ENCODE measurements around the gene CD6. TPM values are rescaled to one million over a fixed set of nuclear protein-coding genes. Genes with fewer than 3 reads are reported as not detected.

The CD6 gene
- polyA plus RNA-seq, 3 donors = 0.95 to 1.5 (median 1.4) TPM

DNA sequence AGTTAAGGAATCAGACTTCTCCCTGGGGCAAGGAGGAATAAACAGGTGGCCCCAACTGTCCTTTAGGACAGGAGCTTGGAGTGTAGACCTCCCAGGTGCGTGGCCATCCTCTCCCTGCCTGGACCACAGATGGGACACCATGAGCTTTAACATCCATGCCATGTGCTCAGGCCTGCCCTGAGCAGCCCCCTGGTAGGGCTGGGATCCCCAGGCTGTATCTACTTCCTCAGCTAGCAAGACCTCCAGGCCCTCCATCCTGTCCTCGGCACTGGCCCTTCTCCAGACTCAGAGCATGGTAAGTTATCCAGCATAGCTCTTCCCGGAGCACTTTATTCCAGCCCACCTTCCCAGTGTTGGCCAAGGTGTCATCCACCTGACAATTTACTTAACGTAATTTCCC is 5.7 kb downstream of the CD6 start:
- DNase-seq (ENCODE audit: extremely low read depth in 1 of 11, low read depth in 9 of 11, low spot score in 4 of 11) = no peak

DNA sequence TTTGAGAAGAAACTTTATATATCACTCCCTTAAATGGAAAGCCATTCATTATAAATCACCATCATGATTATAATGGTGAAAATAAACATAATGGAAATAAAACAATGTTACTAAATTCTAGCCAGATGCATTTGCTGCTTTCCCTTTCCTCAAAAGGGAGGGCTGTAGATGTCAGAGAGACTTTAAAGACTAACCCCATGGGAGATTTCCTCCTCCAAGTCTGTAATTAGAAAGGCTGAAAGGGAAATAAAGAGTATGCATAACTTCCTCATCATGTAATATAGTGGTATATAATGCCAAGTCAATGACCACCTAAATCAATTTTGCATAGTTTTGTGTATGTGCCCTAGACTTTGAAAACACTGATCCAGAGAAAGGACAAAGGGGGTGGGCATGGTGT is 6.4 kb downstream of the CD6 start:
- no peak for DNase-seq (ENCODE audit: extremely low read depth in 1 of 11, low read depth in 9 of 11, low spot score in 4 of 11)

DNA sequence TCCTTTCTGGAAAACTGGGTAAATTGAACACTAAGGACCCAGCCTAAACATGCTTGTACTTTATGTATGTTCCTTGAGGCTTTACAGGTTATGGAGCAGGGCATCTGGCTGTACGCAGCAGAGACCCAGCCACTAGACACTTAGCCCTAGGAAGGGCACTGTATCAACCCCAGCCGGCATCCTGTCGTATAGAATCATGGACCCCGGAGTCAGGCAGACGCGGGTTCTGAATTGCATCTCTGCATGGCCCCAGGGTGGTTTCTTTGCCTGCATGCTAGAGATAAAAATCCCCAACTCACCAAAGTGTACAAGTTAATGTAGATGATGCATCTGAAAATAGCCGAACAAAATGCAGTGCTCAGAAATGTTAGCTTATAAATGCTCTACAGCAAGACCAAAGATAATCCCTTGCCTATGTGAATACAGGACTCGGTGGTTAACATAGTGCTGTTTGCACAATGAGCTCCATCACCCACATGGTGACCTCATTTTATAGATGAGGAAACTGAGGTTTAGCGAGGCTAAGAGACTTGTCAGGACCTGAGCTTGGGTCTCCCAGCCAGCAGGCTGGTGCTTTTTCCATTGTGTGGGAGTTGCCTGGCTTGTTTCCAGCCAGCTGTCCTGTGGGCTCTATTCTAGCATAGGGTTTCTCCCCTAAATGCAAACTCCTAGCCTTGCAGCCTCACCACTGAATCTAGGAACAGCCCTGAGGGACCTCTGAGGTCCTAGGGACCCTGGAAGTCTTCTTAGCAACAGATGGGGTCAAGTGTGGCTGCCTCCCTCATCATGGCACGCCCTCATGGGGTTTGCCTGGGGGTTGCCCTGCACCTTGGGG is 7.3 kb downstream of the CD6 start:
- DNase-seq (ENCODE audit: extremely low read depth in 1 of 11, low read depth in 9 of 11, low spot score in 4 of 11) = no peak

DNA sequence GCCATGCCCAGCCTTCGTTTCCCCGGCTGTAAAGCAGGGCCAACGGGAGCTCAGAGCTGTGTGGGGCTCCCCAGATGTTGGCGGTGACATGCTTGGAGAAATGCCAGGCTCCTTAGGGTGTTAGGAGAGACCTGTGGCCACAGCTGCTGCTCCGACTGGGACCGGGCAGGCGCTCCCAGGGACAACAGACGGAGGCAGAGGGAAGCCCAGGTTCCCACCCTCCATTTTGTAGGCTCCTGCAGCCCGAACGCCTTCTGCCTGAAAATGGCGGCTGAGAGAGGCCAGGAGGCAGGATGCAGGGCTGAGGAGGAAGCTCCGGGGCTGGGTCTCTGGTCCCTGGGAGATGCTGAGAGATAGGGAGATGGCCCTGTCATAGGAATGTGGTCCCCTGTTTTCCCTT is 10.0 kb downstream of the CD6 start:
- DNase-seq (ENCODE audit: extremely low read depth in 1 of 11, low read depth in 9 of 11, low spot score in 4 of 11) = no peak

DNA sequence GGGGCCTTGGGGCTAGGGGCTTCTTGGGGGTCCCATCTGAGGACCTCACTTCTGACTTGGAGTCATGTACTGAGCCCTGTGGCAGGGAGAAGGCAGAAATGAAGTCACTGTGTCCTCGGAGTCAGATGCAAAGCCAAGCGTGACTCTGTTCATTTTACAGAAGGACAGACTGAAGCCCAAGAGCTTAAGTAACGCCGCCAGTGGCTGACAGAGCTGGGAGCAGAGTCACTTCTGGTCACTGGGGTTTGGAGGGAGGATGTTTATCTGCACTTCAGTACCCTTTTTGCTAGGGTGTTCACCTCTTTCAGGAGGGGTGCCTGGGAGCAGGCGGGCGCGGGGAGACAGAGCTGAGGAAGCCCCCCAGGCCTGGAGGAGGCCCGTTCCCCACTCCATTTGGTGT is 10.7 kb downstream of the CD6 start:
- DNase-seq (ENCODE audit: extremely low read depth in 1 of 11, low read depth in 9 of 11, low spot score in 4 of 11) = no peak

DNA sequence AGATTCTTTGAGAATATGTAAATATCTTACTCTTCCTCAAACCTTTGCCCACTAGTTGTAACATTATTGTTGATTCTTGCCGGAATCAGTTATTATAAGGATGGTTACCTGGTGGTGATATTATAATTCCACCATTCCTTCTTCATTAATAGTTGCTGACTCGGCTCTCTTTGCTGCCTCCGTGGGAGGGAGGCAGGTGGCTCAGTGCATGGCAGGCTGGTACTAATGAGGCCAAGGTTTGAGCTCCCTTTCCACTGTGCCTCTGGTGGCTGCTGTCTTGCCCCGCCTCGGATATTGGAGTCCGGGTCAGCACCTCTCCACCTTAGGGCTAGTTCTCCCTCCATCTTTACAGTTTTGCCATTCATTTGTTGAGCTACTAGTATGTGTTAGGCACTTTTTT is 12.7 kb downstream of the CD6 start:
- no peak for DNase-seq (ENCODE audit: extremely low read depth in 1 of 11, low read depth in 9 of 11, low spot score in 4 of 11)

DNA sequence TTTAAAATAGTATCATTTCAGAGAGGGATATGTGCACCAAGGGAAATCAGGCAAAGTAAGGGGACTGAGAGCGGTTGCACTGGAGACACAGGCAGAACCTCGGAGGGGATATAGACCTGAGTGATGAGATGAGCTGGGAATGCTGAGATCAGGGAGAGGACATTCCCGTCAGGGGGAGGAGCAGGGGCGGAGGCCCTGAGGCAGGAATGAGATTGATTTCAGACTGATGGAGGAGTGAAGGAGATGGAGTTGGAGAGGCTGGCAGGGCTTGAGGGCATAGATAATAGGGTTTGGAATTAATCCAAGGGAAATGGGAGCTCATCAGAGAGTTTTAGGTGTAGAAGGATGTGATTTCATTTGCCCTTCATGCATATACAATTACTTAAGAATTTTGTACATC is 13.2 kb downstream of the CD6 start:
- no peak for DNase-seq (ENCODE audit: extremely low read depth in 1 of 11, low read depth in 9 of 11, low spot score in 4 of 11)

DNA sequence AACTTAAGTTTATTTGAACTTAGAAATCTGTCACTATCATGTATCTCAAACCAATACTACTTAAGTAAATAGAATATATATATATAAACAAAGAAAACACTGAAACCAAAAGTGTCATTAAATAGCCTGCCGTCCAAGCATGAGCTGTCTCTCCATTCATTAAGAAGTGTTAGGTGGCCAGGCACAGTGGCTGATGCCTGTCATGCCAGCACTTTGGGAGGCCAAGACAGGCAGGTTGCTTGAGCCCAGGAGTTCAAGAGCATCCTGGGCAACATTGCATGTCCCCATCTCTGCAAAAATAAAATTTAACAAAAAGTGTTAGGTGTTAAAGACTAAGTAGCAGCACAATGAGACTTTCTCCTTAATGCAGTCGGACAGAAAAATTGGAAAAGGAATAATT is 14.0 kb downstream of the CD6 start:
- no peak for DNase-seq (ENCODE audit: extremely low read depth in 1 of 11, low read depth in 9 of 11, low spot score in 4 of 11)

DNA sequence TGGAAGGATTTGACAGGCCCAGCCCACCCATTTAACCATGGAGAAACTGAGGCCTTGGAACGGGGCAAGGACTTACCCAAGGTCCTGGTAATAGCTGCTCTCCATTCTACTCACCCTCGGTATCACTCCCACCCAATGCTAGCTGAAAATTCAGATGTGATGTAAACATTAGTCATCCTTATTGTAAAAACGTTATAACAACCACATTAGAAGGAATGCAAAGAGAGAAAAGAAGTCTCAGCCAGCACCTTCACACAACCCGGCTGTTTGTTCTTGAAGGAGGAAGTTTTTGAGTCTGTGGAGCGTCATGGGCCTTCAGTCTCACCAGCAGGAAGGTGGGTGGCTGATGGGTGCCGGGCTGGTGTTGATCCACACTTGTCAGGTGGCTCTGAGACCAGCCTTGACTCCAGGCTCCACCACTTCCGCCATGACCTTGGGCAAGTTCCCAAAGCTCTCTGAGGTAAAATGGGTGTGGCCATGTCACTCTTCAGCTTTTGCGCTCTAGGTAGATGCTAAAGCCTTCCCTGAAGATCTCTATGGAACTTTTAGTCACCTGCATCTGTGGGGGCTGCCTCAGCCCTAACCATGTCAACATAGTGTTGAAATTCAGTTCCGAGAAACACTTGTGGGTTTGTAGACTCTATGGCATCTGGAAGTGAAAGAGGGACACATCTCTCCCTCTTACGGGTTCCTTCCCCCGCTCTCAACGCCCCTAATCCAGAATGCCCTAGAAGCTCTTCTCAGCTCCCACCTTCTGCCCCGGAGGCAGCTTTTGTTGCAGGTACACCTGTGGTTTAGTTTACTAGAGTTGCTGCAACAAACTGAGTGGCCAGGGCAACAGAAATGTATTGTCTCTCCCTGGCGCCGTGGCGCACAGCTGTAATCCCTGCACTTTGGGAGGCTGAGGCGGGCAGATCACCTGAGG is 14.8 kb downstream of the CD6 start:
- DNase-seq (ENCODE audit: extremely low read depth in 1 of 11, low read depth in 9 of 11, low spot score in 4 of 11) = no peak

DNA sequence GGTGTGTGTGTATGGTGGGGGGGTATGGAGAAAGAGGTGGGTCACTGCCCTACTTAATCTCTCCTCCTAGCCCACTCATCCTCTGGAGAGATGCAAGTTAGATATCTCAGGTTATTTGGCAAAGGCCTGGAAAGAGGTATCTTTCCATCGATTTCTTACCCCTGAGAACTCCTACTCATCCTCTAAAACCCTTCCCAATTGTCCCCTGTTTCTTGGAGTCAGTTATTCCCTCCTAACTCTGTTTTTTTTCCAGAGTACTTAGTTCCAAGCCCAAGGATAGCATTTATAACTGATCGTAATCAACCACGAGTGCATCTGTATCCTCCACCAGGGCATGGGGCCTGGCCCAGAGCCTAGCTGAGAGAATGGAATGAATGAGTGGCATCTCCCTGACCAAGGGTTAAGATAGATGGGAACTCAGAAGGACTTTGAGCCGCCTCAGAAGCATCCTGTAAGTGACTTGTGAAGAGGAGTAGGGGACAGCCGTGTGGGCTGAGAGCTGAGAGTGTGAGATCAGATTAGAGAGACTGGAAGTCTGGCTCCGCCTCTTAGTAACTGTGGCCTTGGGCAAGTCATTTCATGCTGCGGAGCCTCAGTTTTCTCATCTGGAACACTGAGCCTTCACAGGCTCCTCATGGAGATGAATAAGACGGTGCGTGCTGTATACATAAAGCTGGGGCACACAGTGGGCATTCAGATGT is 16.2 kb downstream of the CD6 start:
- DNase-seq (ENCODE audit: extremely low read depth in 1 of 11, low read depth in 9 of 11, low spot score in 4 of 11) = no peak

DNA sequence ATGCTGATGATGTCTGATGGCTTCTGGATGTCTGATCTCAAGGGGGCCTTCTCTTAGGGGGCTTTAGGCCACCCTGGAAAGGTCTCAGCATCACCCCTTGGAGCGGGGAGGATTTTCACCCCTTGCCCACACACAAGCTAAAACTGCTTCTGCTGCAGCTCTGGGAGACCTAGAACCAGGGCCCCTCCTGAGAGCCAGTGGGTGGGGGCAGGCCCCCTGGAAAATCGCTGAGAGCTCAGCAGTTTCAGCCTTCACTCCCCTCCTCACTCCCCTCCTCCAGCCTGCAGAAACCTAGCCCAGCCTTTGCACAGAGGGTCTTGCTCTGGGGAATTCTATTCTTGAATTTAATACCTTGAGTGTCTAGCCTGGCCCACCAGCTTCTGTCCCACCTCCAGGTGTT is 17.2 kb downstream of the CD6 start:
- DNase-seq (ENCODE audit: extremely low read depth in 1 of 11, low read depth in 9 of 11, low spot score in 4 of 11) = no peak

DNA sequence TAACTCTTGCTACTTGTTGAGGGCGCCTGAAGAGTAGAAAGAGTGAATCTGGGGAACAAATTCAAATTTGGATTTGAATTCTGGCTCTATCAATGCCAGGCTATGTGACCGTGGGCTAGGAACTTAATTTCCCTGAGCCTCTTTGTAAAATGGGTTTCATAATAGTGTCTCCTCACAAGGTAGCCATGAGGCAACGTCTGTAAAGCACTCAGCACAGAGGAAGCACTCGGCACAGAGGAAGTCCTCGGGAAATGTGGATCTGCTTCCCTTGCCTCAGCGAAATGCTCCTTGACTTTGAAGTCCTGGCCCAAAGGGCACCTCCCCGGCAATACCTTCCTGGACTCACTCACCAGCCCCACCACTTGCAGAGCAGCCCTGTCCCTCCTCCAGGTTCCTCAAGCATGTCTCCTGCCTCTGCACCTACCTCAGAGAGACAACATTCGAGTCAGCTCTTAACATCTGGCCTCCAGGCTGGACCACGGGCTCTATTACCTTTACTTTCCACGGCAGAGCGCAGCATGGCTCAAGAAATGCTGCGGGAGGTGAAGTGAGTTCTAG is 17.7 kb downstream of the CD6 start:
- no peak for DNase-seq (ENCODE audit: extremely low read depth in 1 of 11, low read depth in 9 of 11, low spot score in 4 of 11)

DNA sequence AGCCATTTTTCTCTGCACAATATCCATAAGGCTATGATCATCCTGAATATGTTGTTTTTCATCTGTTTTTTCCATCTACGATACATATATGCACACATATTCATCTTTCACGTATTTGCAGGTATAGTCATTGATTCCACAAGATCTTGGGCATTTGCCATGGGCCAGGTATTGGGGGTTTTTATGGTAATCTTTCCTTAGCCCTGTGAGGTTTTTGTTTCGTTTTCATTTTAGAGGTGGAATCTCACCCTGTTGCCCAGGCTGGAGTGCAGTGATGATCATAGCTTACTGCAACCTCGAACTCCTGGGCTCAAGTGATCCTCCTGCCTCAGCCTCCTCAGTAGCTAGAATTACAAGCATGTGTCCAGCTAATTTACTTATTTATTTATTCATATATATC is 20.0 kb downstream of the CD6 start:
- no peak for DNase-seq (ENCODE audit: extremely low read depth in 1 of 11, low read depth in 9 of 11, low spot score in 4 of 11)

DNA sequence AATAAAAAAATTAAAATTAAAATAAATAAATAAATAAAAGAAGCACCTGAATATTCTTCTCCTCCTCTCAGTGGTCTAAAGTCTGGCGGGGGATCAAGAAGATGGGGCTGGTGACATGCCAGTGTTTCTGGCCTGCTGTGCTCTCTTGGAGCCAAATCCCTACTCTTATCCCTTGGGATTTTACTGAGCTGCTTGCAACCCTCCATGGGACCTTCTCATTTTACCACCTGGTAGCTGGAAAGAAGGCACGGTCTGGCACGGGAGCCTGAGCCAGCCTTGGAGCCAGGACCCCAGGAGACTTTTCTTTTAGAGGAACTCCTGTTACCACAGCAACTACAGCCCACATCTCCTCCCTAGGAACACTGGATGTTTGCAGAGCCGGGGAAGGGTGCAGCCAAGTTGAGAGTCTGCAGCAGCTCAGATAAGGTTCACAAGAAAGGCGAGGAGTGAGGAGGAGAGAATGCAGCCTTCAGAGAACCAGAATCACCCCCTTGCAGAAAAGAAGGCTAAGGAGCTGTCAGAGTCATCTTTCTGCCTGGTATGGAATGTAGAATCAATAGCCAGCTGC is 21.4 kb downstream of the CD6 start:
- no peak for DNase-seq (ENCODE audit: extremely low read depth in 1 of 11, low read depth in 9 of 11, low spot score in 4 of 11)

DNA sequence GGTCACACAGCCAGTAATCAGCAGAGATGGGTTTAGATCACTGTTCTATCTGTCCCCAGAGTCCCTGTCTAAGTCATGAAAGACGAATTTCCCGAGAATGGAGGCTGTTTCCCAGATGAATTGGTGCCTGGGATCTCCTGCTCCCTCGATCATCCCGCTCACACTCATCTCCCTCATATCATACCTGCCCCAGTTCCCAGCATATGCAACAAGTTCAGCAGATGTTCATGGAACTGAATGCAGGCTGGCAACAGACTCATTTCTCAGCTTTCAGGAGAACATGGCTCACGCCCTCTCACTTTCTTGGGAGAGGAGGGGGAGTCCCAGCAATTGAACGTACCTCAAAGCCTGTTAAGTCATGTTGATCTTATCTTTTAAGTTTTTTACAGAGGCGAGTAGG is 22.1 kb downstream of the CD6 start:
- DNase-seq (ENCODE audit: extremely low read depth in 1 of 11, low read depth in 9 of 11, low spot score in 4 of 11) = no peak

DNA sequence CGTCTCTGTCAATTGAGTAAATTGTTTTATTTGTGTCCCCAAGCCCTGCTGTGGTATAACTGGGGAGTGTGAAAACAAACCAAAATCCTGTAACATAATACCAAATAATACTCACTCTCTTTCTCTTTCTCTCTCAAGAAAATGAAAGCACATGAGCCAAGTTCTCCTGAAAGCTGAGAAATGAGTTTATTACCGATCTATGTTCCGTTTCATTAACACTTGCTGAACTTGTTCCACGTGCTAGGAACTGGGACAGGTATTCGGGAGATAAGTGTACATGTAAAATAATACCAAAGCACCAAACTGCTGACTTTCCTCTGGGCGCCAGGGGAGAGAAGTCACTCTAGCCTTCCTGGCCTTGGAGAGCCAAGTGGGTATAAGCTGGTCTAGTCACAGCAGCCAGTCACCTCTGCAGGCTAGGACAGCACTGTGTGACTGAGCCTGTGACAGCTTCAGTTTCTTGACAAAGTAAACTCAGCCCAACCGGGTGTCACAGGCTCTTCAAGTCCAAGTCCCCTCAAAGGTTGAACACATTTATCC is 23.1 kb downstream of the CD6 start:
- no peak for DNase-seq (ENCODE audit: extremely low read depth in 1 of 11, low read depth in 9 of 11, low spot score in 4 of 11)

DNA sequence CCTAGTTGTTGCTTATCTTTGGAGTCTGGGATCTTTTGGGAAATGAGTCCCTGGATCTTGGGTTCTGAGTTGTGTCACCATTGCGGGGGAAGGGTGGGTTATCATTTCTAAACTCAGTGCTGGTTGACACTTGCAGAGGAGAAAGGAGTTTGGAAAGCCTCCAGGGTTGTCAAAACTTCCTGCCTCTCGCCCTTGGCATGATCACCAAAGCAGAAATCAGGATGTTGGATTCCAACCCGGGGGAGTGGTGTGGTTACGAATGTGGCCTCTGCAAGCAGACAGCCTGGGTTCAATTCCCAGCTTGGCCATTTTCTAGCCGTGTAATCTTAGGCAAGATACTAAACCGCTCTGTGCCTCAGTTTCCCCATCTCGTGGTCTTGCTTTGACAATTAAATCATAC is 24.3 kb downstream of the CD6 start:
- DNase-seq (ENCODE audit: extremely low read depth in 1 of 11, low read depth in 9 of 11, low spot score in 4 of 11) = no peak

DNA sequence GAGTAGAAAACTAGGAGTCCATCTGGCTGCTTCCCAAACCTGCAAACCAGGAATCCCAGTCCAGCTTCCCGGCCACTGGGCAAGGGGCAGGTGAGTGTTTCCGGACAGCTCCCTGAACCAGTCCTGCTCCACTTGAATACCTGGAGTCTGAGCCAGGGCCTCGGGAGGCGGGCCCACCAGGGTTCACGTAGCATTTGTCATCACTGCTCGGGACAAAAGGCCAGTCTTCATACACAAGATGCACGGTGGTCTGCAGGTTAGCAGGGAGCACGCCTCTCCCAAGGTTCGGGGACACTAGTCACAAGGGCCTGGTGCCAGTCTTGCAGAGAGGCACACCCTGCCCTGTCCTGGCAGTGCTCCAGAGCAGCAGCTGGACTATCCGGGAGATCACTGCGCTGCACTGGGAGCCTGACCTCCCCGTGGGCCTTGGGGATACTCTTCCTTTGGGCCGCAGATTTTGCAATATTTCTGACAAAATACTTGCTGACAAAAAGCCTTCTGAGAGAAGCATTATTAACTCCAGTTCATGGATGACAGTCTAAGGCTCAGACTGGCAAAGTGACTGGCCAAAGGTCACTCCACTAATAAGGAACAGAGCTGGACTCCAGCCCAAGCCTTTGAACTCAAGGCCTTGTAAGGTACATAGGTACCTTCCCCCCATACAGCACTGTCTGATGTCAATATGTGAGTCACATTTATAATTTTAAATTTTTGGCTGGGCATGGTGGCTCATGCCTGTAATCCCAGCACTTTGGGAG is 25.1 kb downstream of the CD6 start:
- DNase-seq (ENCODE audit: extremely low read depth in 1 of 11, low read depth in 9 of 11, low spot score in 4 of 11) = no peak
